ENCODE measurements around the gene MPV17L2. TPM values are rescaled to one million over a fixed set of nuclear protein-coding genes. Genes with fewer than 3 reads are reported as not detected.

MPV17L2 gene
- total RNA-seq, 2 experiments from 2014 or later, result 6.3 to 6.5 TPM

DNA sequence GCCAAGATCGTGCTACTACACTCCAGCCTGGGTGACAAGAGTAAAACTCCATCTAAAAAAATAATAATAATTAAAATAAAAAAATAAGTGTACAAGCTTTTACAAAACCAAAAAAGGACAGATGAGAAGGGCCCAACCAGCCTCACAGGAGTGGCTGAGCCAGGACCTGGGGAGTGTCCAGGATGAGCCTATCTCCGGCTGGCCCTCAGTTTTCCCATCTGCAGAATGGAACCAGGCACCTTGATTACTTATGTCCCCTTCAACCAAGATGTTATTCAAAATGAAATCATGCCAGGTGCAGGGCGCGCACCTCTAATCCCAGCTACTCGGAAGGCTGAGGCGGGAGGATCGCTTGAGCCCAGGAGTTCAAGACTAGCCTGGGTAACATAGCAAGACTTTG, 28.9 kb upstream of the MPV17L2 start:
- peaks cover 27% of the 10 kb centered on the region for H3K36me3 Mint-ChIP-seq (ENCODE audit: low read depth)
- H3K27me3 Mint-ChIP-seq (ENCODE audit: low read depth), result no peaks in the 10 kb centered on the region
- H3K4me3 Mint-ChIP-seq, result no peak overlapping the region
- H3K4me1 Mint-ChIP-seq (ENCODE audit: low read depth), result peaks cover 10% of the 10 kb centered on the region
- DNase-seq, result no peak
- intact Hi-C loops (cut with micrococcal nuclease), result no loop called here
- no peak overlapping the region for H3K27ac Mint-ChIP-seq
- CTCF ChIA-PET, result interaction anchor here (0.6 to 5.2 kb wide), 4 partner anchors 23 to 209 kb away, joined by 3 to 35 read pairs (median 3); no protein-coding TSS in a partner anchor
- no peaks in the 10 kb centered on the region for H3K9me3 Mint-ChIP-seq

DNA sequence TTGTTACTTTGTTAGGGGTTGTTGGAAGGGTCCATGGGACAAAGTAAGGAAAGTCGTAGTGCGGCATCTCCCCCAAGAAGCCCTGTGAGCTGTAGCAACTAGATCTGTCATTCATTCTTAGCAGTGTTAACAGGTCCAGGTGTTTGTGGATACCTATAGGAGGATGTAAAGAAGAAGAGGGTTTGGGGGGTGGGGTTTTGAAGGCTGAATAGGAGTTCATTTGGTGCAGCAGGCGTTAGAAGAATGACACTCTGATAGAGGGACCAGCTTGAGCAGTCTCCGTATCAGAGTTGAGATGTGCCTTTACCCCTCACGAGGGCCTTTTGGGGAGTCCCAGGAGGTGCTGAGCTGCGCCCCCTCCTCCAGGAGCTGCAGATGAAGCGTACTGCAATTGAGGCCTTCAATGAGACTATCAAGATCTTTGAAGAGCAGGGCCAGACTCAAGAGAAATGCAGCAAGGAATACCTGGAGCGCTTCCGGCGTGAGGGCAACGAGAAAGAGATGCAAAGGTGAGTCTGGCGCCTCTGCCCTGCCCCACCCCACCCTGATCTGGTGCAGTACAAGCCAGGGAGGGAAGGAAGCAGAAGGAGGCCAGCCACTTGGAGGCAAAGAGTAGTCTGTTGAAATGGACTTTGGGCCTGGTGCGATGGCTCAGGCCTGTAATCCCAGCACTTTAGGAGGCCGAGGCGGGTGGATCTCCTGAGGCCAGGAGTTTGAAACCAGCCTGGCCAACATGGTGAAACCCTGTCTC, 27.0 kb upstream of the MPV17L2 start:
- Mint-ChIP-seq H3K36me3 (ENCODE audit: low read depth) (peaks cover 28% of the 10 kb centered on the region), H3K4me1 (ENCODE audit: low read depth) (peaks cover 4% of the 10 kb centered on the region), H3K4me3 (no peak overlapping the region), H3K9me3 (no peaks in the 10 kb centered on the region), H3K27me3 (ENCODE audit: low read depth) (no peaks in the 10 kb centered on the region), H3K27ac (no peak overlapping the region)
- DNase-seq, result no peak
- intact Hi-C loops (cut with micrococcal nuclease), result no loop called here
- CTCF ChIA-PET, result interaction anchor here (0.6 to 5.2 kb wide), 6 partner anchors 10 to 78 kb away, joined by 3 to 35 read pairs (median 4); partner anchors contain the start of gene MPV17L2

DNA sequence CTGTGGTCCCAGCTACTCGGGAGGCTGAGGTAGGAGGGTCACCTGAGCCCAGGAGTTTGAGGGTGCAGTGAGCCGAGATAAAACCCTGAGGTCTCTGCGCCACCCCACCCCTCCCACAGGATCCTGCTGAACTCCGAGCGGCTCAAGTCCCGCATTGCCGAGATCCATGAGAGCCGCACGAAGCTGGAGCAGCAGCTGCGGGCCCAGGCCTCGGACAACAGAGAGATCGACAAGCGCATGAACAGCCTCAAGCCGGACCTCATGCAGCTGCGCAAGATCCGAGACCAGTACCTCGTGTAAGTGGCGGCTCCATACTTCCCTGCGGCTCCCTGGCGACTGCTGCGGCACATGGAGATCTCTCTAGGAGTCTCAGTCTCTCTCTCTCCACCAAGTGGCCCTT, 26.0 kb upstream of the MPV17L2 start:
- CTCF ChIA-PET, result interaction anchor here (0.7 to 5.2 kb wide), 4 partner anchors 11 to 79 kb away, joined by 3 to 35 read pairs (median 4); partner anchors contain the start of gene MPV17L2
- no peak overlapping the region for H3K27ac Mint-ChIP-seq
- H3K36me3 Mint-ChIP-seq (ENCODE audit: low read depth), result peaks cover 30% of the 10 kb centered on the region

DNA sequence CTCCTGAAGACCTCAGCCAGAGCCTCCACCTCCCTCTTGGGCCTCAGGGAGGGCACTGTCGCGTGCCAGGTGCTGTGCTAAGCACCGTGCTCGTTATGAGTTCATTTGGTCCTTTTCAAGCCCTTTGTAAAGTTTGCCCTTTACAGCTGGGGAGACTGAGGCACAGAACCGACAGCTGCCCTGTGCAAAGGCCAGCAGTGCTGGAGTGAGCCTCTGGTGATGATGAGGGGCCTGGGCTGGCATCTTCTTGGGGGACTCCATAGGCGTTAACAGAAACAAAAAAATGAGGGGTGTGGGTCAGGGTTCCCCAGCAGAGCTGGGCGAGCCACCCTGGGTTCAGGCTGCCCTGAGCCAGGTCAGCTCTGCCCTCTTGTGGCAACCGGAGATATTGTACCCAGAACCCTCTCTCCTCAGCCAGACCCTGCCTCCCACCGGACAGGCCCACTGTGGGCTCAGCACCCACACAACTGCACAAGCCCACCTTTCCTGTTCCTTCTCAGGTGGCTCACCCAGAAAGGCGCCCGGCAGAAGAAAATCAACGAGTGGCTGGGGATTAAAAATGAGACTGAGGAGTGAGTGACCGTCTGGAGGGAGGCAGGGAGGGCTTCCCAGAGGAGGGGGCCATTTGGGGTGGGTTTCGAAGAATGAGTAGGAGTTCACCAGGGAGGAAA, 24.9 kb upstream of the MPV17L2 start:
- H3K27me3 Mint-ChIP-seq (ENCODE audit: low read depth), result no peaks in the 10 kb centered on the region
- H3K27ac Mint-ChIP-seq, result no peak overlapping the region
- peak; percentile 76 for DNase-seq
- no peak overlapping the region for H3K4me3 Mint-ChIP-seq
- H3K4me1 Mint-ChIP-seq (ENCODE audit: low read depth), result no peaks in the 10 kb centered on the region
- H3K36me3 Mint-ChIP-seq (ENCODE audit: low read depth), result peaks cover 29% of the 10 kb centered on the region
- no peaks in the 10 kb centered on the region for H3K9me3 Mint-ChIP-seq
- intact Hi-C loops (cut with micrococcal nuclease), result loop anchor here (1.0 kb wide), 2 partner anchors 55 to 105 kb away; no protein-coding TSS in a partner anchor
- CTCF ChIA-PET, result interaction anchor here (0.5 to 5.2 kb wide), 8 partner anchors 12 to 110 kb away, joined by 3 to 35 read pairs (median 4); no protein-coding TSS in a partner anchor

More for the DNA sequence above, 26.0 kb upstream of the MPV17L2 start:
- no peak overlapping the region for H3K4me3 Mint-ChIP-seq
- H3K9me3 Mint-ChIP-seq, result no peaks in the 10 kb centered on the region
- no peaks in the 10 kb centered on the region for H3K27me3 Mint-ChIP-seq (ENCODE audit: low read depth)
- no peaks in the 10 kb centered on the region for H3K4me1 Mint-ChIP-seq (ENCODE audit: low read depth)
- intact Hi-C loops (cut with micrococcal nuclease), result no loop called here
- DNase-seq, result no peak

DNA sequence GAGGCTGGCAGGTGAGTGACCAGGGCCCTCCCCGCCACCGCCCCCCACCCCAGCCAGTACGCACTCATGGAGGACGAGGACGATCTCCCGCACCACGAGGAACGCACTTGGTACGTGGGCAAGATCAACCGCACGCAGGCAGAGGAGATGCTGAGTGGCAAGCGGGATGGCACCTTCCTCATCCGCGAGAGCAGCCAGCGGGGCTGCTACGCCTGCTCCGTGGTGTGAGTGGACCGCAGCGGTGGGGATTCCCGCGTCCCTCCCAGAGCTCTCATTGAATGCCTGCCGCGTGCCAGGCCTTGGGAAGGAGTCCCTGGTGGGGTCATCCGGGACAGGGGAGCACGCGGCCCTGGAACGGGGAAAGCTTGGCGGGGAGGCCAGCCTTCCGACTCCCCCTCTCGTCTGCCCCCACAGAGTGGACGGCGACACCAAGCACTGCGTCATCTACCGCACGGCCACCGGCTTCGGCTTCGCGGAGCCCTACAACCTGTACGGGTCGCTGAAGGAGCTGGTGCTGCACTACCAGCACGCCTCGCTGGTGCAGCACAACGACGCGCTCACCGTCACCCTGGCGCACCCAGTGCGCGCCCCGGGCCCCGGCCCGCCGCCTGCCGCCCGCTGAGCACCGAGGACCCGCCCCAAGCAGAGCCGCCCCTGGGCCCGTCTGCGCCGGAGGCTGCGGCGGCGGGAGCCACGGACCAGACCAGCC, 24.2 kb upstream of the MPV17L2 start:
- CTCF ChIA-PET, result interaction anchor here (0.5 to 5.2 kb wide), 5 partner anchors 14 to 111 kb away, joined by 3 to 35 read pairs (median 3); no protein-coding TSS in a partner anchor
- Mint-ChIP-seq H3K36me3 (ENCODE audit: low read depth) (peaks cover 25% of the 10 kb centered on the region), H3K27ac (no peak overlapping the region), H3K4me3 (no peak overlapping the region), H3K27me3 (ENCODE audit: low read depth) (no peaks in the 10 kb centered on the region), H3K9me3 (no peaks in the 10 kb centered on the region), H3K4me1 (ENCODE audit: low read depth) (peaks cover under 1% of the 10 kb centered on the region)
- intact Hi-C loops (cut with micrococcal nuclease), result loop anchor here (1.0 kb wide), 2 partner anchors 56 to 106 kb away; no protein-coding TSS in a partner anchor
- DNase-seq, result no peak

DNA sequence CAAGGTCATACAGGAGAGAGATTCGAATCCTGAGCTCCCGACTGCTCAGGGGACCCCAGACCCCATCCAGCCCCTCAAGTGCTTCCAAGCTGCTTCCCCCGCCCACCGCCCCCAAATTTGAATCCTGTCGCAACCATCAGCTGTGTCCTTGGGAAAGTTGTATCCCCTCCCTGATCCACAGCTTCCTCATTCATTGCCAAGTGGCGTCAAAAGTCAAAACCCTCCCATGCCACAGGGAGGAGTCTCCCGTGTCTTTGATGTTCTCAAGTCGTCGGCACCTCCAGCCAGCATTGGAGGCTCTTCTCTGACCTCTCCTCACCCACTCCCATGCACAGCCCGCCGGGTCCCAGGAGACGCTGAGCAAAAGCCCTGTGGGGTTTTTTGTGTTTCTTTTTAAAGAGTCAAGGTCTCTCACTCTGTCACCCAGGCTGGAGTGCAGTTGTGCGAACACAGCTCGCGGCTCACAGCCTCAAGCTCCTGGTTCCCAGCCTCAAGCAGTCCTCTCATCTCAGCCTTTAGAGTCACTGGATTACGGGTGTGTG, 22.2 kb upstream of the MPV17L2 start:
- Mint-ChIP-seq H3K27ac (peak overlapping the region; percentile 35), H3K27me3 (ENCODE audit: low read depth) (no peaks in the 10 kb centered on the region), H3K4me3 (no peak overlapping the region), H3K9me3 (no peaks in the 10 kb centered on the region), H3K36me3 (ENCODE audit: low read depth) (peaks cover 22% of the 10 kb centered on the region), H3K4me1 (ENCODE audit: low read depth) (peaks cover 6% of the 10 kb centered on the region)
- intact Hi-C loops (cut with micrococcal nuclease), result no loop called here
- no peak for DNase-seq
- CTCF ChIA-PET, result interaction anchor here (0.6 to 1.4 kb wide), 5 partner anchors 9 to 358 kb away, joined by 3 to 5 read pairs (median 3); no protein-coding TSS in a partner anchor

DNA sequence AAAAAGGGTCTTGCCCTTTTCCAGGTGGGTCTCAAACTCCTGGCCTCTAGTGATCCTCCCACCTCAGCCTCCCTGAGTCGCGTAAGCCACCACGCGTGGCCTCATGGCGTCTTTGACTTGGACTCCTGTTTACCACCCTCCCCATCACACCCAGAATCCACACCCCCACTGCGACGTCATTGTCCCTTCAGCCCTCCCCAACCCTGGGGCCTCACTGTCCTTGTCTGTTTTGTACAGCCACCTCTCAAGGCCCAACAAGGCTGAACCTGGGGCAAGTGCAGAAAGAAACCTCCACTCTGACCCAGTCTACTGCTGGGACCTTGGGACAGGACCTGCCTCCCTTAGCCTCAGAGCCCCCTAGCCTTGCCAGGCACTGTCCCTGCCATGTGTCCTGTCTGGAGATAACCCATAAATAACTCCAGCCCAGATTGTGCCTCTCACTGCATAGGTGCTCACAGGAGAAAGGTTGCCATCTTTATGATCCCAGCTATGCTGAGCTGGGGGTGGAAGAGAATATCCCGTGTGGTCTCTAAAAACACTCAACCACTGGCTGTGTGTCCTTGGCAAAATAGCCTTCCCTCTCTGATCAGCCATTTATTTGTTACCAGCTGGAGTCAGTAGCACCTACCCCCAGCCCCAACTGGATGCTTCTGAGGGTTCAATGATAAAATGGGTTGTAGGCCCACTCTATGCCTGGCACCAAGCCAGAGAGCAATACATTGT, 21.3 kb upstream of the MPV17L2 start:
- Mint-ChIP-seq H3K27ac (no peak overlapping the region), H3K27me3 (ENCODE audit: low read depth) (no peaks in the 10 kb centered on the region), H3K9me3 (no peaks in the 10 kb centered on the region), H3K4me3 (no peak overlapping the region), H3K36me3 (ENCODE audit: low read depth) (peaks cover 15% of the 10 kb centered on the region), H3K4me1 (ENCODE audit: low read depth) (peaks cover 6% of the 10 kb centered on the region)
- intact Hi-C loops (cut with micrococcal nuclease), result no loop called here
- CTCF ChIA-PET, result interaction anchor here (0.9 to 1.3 kb wide), 3 partner anchors 21 to 77 kb away, joined by 3 to 4 read pairs (median 3); partner anchors contain the start of gene MPV17L2
- DNase-seq, result no peak

DNA sequence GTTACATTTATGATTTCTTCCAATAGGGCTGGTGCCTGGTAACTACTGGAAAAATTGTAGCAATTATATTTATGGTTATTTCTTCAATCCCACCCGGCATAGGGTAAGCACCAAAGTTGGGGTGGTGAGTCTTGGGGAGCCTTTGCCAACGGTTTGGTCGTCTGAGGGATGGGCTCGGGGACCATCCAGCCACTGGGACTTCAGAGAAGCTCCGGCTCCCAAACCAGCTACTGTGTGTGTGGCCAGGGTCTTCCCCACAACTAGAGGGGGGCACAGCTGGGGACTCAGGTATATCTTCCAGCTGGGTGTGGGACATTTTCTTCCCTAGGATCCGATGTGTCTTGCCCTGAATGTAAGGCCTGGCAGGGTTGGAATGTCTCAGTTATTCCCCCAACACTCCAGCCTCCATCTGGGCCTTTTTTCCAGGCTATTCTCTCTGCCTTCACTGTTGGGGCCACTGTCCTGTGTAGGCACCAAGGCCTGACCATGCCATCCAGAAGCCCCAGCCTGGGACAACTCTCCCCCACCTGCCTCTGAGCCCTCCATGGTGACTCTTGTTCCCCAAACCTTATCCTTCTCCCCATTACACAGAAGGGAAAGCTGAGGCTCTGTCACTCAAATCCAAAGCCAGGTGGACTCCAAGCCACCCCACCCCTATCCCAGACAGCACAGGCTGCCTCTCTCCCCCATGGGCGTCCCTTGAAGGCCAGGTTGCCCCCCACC, 20.5 kb upstream of the MPV17L2 start:
- intact Hi-C loops (cut with micrococcal nuclease), result no loop called here
- CTCF ChIA-PET, result interaction anchor here (0.7 to 1.3 kb wide), 3 partner anchors 20 to 59 kb away, joined by 3 to 4 read pairs (median 4); partner anchors contain the start of gene MPV17L2
- Mint-ChIP-seq H3K27ac (no peak overlapping the region), H3K4me3 (peak overlapping the region; percentile 81), H3K36me3 (ENCODE audit: low read depth) (peaks cover 12% of the 10 kb centered on the region), H3K27me3 (ENCODE audit: low read depth) (no peaks in the 10 kb centered on the region), H3K4me1 (ENCODE audit: low read depth) (peaks cover 6% of the 10 kb centered on the region), H3K9me3 (no peaks in the 10 kb centered on the region)
- no peak for DNase-seq

DNA sequence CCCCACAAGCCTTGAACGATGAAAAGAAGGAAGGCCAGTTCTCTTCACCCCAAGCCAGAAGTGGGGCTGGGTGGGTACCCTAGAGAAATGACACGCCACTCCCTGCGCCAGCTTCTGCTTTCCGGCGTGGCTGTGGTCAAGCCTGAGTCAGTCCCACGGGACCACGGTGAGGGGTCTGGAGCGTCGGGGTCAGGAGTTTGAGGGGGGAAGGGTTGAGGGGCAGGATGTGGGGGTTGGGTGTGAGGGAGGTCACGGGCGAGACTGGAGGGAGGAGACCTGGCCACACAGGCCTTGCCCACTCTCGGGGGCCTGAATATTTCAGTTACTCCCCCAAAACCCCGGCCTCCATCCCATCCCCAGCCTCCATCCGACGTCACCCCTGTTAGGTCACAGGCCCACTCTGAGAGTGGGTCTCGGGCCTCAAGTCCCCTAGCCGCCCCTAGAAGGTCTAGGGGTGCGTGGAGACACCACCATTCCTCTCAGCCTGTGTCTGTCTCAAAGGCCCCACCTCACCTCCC, 19.9 kb upstream of the MPV17L2 start:
- no peak overlapping the region for H3K27ac Mint-ChIP-seq
- H3K4me1 Mint-ChIP-seq (ENCODE audit: low read depth), result peaks cover 6% of the 10 kb centered on the region
- H3K9me3 Mint-ChIP-seq, result no peaks in the 10 kb centered on the region
- no peak for DNase-seq
- H3K4me3 Mint-ChIP-seq, result peak overlapping the region; percentile 81
- H3K27me3 Mint-ChIP-seq (ENCODE audit: low read depth), result no peaks in the 10 kb centered on the region
- intact Hi-C loops (cut with micrococcal nuclease), result no loop called here
- CTCF ChIA-PET, result interaction anchor here (0.7 to 1.3 kb wide), 2 partner anchors 31 to 60 kb away, joined by 4 read pairs; no protein-coding TSS in a partner anchor
- peaks cover 10% of the 10 kb centered on the region for H3K36me3 Mint-ChIP-seq (ENCODE audit: low read depth)

DNA sequence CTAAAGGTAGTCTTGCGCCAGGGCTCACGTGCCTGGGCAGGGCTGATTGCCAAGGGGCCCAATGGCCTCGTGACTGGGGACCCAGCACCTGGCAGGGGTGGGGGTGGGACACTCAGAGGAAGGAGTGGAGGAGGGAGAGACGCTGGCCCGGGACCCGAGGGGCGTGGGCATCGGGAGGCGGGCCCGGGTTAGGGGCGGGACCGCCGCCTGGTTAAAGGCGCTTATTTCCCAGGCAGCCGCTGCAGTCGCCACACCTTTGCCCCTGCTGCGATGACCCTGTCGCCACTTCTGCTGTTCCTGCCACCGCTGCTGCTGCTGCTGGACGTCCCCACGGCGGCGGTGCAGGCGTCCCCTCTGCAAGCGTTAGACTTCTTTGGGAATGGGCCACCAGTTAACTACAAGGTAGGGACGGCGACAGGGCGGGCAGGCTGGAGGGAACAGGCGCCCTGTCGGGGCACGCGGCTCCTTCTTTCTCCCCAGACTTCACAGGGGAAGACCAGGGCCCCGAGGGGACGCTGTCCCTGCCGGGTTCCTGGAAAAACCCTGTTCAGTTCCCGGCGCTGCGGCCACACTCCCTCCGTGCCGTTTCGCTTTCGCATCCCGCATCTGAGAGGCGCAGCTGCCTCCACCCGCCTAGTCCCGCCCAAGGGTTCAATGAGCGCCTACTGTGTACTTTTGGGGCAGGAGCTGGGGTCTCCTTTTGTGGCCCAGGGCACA, 19.3 kb upstream of the MPV17L2 start, which contains the start of gene IFI30:
Gene IFI30, plus strand, starts transcription at position 242 of the 717 bp plus-strand sequence. Its CDS starts 29 bp downstream, at position 271.
- peak within 1 kb of the TSS; percentile 81 for H3K4me3 Mint-ChIP-seq
- H3K27ac Mint-ChIP-seq, result no peak within 1 kb of the TSS
- CTCF ChIA-PET, result interaction anchor here (0.6 to 1.6 kb wide), 5 partner anchors 12 to 155 kb away, joined by 3 to 4 read pairs (median 3); no protein-coding TSS in a partner anchor
- DNase-seq, result peak; percentile 68
- H3K36me3 Mint-ChIP-seq (ENCODE audit: low read depth), result peaks cover 8% of the 10 kb centered on the region
- H3K27me3 Mint-ChIP-seq (ENCODE audit: low read depth), result no peaks in the 10 kb centered on the region
- H3K4me1 Mint-ChIP-seq (ENCODE audit: low read depth), result peaks cover 6% of the 10 kb centered on the region
- H3K9me3 Mint-ChIP-seq, result no peaks in the 10 kb centered on the region
- intact Hi-C loops (cut with micrococcal nuclease), result loop anchor here (1.0 kb wide), 1 partner anchor 19 kb away; no protein-coding TSS in a partner anchor

Data from activated naive CD4-positive, alpha-beta T cell treated with anti-CD3 and anti-CD28 coated beads for 36 hours (primary cell).